ENCODE data around the gene SMIM1. TPM values are rescaled to one million over a fixed set of nuclear protein-coding genes. Genes with fewer than 3 reads are reported as not detected.

Gene SMIM1
- total RNA-seq, 1 donor from 2014 or later: 15.1 TPM

DNA sequence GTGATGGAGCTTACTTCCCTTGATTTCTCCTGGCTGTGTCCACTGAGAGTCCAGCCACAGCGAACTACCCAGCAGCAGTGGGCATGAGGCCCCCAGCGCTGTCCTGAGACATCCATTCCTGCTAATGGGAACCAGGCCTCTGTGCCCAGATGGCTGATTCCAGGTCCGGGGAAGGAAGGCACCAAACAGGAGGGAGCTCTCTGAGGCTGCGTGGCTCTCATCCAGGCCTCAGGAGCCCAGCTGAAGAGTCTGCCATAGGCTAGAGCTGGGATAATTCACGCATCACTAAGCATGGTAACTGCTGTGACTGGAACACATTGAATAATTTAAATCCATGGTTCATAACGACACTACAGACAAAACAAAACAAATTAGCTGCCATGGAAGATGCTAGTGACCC, 48.5 kb downstream of the SMIM1 start:
- H3K4me3 Mint-ChIP-seq: no peak overlapping the region
- H3K4me1 Mint-ChIP-seq (ENCODE audit: unreplicated experiment): peaks cover 5% of the 10 kb centered on the region
- no peaks in the 10 kb centered on the region for H3K27me3 Mint-ChIP-seq
- no peaks in the 10 kb centered on the region for H3K9me3 Mint-ChIP-seq
- H3K27ac Mint-ChIP-seq: no peak overlapping the region
- no peak for DNase-seq (ENCODE audit: extremely low spot score, unreplicated experiment)
- H3K36me3 Mint-ChIP-seq: peaks cover 15% of the 10 kb centered on the region
- TF ChIP-seq, protein P1, sequence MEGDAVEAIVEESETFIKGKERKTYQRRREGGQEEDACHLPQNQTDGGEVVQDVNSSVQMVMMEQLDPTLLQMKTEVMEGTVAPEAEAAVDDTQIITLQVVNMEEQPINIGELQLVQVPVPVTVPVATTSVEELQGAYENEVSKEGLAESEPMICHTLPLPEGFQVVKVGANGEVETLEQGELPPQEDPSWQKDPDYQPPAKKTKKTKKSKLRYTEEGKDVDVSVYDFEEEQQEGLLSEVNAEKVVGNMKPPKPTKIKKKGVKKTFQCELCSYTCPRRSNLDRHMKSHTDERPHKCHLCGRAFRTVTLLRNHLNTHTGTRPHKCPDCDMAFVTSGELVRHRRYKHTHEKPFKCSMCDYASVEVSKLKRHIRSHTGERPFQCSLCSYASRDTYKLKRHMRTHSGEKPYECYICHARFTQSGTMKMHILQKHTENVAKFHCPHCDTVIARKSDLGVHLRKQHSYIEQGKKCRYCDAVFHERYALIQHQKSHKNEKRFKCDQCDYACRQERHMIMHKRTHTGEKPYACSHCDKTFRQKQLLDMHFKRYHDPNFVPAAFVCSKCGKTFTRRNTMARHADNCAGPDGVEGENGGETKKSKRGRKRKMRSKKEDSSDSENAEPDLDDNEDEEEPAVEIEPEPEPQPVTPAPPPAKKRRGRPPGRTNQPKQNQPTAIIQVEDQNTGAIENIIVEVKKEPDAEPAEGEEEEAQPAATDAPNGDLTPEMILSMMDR (conservative IDR thresholded peaks at IDR 0.05): no peak

- peaks cover 5% of the 10 kb centered on the region for H3K4me1 Mint-ChIP-seq (ENCODE audit: unreplicated experiment)
- TF ChIP-seq, protein P1 (conservative IDR thresholded peaks at IDR 0.05): no peak
- H3K9me3 Mint-ChIP-seq: no peaks in the 10 kb centered on the region
- H3K4me3 Mint-ChIP-seq: no peak overlapping the region
- no peaks in the 10 kb centered on the region for H3K27me3 Mint-ChIP-seq
- DNase-seq (ENCODE audit: extremely low spot score, unreplicated experiment): no peak
- peaks cover 15% of the 10 kb centered on the region for H3K36me3 Mint-ChIP-seq
- no peak overlapping the region for H3K27ac Mint-ChIP-seq
Measured at GRCh38 chr1:3821447-3821846, 48.9 kb downstream of the SMIM1 start.

- DNase-seq (ENCODE audit: extremely low spot score, unreplicated experiment): no peak
- Mint-ChIP-seq H3K9me3 (no peaks in the 10 kb centered on the region), H3K4me3 (no peak overlapping the region), H3K27ac (no peak overlapping the region), H3K36me3 (peaks cover 15% of the 10 kb centered on the region), H3K4me1 (ENCODE audit: unreplicated experiment) (peaks cover 5% of the 10 kb centered on the region), H3K27me3 (no peaks in the 10 kb centered on the region)
- TF ChIP-seq, protein P1 (conservative IDR thresholded peaks at IDR 0.05): no peak
Measured at GRCh38 chr1:3821908-3822307, 49.4 kb downstream of the SMIM1 start.

DNA sequence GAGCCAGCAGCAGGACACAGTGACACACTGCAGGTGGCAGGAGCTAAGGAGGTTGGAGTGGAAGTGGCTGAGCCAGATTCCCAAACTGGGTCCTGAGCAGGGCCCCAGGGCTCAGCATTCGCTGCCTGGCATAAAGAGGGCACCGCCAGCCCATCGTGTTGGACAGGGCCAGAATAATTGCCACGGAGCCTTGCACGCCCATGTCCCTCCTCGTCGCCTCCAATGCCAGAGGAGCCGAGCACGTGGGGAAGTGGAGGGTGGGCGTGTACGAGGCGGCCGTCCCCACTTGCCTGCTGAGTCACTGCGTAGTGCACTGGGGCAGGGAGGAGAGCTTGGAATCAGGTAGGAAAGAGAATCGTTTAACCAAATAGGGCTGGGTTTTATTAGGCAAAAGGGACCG, 49.9 kb downstream of the SMIM1 start:
- Mint-ChIP-seq H3K27me3 (no peaks in the 10 kb centered on the region), H3K4me3 (no peak overlapping the region), H3K36me3 (peaks cover 15% of the 10 kb centered on the region), H3K4me1 (ENCODE audit: unreplicated experiment) (peaks cover 5% of the 10 kb centered on the region), H3K27ac (no peak overlapping the region), H3K9me3 (no peaks in the 10 kb centered on the region)
- TF ChIP-seq, protein P1 (conservative IDR thresholded peaks at IDR 0.05): no peak
- DNase-seq (ENCODE audit: extremely low spot score, unreplicated experiment): no peak

- TF ChIP-seq, protein P1 (conservative IDR thresholded peaks at IDR 0.05): no peak
- no peaks in the 10 kb centered on the region for H3K9me3 Mint-ChIP-seq
- no peak for DNase-seq (ENCODE audit: extremely low spot score, unreplicated experiment)
- no peak overlapping the region for H3K27ac Mint-ChIP-seq
- no peaks in the 10 kb centered on the region for H3K27me3 Mint-ChIP-seq
- peaks cover 15% of the 10 kb centered on the region for H3K36me3 Mint-ChIP-seq
- no peaks in the 10 kb centered on the region for H3K4me1 Mint-ChIP-seq (ENCODE audit: unreplicated experiment)
- H3K4me3 Mint-ChIP-seq: no peak overlapping the region
Measured at GRCh38 chr1:3824650-3825049, 52.1 kb downstream of the SMIM1 start.

GRCh38 chr1:3825356-3825755, 52.8 kb downstream of the SMIM1 start:
- Mint-ChIP-seq H3K36me3 (peaks cover 10% of the 10 kb centered on the region), H3K4me3 (no peak overlapping the region), H3K27ac (no peak overlapping the region), H3K9me3 (no peaks in the 10 kb centered on the region), H3K4me1 (ENCODE audit: unreplicated experiment) (no peaks in the 10 kb centered on the region), H3K27me3 (no peaks in the 10 kb centered on the region)
- TF ChIP-seq, protein P1 (conservative IDR thresholded peaks at IDR 0.05): no peak
- no peak for DNase-seq (ENCODE audit: extremely low spot score, unreplicated experiment)

Measured in type B pancreatic cell (in vitro differentiated cells).